UCSD-AML1 (cell line): Measurements from ENCODE around the gene LIMK2.
A peak's percentile ranks its signal among the peaks of the same experiment; 100 is the strongest.
"Not testable (repeated sequence)": the region's sequence is repeated elsewhere in the genome, so short reads cannot be mapped to it uniquely, and the experiment has no call there.

ENCODE experiments used
- DNase-seq: peaks from one replicate; lab custom pipeline; 2025; ENCODE audit not compliant: unreplicated experiment; lab: John Stamatoyannopoulos, UW

The LIMK2 gene

DNA sequence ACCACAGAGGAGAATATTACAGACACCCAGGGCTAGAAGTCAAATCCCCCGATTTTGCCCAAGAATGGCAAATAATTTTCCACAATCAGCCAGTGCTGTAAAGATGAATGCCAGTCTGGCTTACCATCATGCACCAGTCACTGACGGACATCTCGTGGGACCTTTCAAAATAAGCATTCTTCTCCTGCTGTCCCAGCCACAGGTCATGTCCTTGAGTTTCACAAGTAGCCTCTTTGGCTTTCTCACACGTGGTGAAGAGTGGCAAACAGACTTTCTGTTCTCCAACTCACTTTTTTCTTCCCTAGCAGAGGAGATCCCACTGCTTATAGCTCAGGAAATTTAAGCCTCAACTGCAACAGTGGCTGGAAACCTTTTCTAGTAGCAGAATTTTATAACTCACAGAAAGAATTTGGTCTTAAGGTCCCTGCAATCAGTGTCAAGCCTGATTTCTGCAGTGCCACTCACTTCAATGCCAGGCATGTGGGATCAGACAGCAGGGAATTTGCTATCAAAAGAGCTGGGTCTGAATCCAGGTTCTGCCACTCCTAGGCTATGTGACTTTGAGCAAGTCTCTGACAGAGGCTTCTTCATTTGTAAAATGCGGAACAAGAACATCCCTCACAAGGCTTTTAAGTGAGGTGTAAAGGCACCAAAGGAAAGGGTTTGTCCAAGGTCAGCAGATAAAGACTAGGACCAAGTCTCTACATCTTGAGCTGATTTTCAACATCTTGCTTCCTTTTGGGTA lies 76.6 kb downstream of the LIMK2 start:
- DNase-seq = no peak

DNA sequence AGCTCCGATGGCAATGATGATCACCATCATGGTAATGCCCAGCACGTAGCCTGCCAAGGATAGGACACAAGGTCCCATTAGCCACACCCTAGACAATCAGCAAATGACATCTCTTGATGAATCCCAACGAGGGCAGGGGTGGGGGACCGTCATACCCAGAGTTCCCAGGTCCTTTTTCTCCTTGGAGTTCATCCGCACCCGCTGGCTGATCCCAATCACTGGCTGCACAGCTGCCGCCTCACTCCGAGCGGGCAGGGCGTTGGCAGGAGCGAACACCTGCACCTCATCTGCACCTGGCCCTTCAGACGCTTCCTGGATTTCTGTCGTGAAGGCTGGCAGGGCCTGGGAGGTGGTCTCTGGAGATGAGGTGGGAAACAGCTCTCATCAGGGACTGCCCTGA lies 77.2 kb downstream of the LIMK2 start:
- no peak for DNase-seq

GRCh38 chr22:31290494-31291471 lies 78.7 kb downstream of the LIMK2 start:
- peak; percentile 85 for DNase-seq

GRCh38 chr22:31291481-31292235 lies 79.6 kb downstream of the LIMK2 start:
- DNase-seq = no peak

DNA sequence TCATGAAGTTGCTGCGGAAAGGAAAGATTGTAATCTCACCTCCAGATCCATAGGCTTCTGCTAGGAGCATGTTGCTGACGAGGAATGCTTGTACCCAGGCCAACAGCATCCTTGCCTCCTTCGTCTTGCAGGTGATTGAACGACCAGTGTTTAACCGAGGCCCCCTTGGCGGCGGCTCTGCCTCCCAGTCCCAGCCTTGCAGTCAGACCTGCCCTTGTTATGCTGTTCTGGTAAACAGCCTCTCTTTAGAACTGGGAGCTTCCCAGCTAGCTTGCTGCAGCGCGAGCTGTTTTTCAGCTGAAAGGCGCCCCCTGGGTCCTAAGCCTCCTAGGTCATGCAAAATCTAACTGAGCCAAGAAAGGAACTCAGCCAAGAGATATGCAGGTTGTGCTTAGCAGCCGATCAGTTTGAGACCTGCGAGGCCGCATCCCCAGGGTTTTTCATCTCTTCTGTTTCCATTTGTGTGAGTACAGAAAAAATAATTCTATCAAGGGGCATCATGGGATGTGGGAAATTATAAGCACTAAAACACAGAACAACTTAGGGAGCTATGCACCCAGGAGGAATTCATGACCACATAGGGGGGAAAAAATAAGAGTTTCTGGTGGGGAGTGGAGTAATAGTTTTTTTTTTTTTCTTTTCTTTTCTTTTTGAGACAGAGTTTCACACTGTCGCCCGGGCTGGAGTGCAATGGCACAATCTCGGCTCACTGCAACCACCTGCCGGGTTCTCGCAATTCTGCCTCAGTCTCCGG lies 80.3 kb downstream of the LIMK2 start, which contains the start of gene PIK3IP1:
TSS of gene PIK3IP1 (minus strand) at position 253 of the 754 bp plus-strand sequence. CDS start at position 109, 144 bp downstream.
- peak; percentile 74 for DNase-seq

DNA sequence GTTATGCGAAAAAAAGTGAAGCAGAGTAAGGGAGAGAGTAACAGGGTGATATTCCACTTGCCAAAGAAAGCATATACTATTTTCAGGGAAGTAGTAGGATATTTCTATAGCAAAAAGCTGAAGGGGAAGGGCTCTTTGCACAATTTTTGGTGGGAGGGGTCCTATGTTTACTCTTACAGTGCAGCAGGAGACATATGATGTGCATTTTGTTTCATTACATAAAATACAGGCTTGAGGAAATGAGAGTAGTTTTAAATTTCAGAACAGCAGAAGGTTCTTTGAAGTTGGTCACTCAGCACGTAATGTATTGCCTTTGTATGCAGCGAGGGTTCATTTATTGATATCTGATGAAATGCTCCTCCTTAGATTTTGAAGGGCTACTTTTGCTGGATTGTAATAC lies 83.3 kb downstream of the LIMK2 start:
- no peak for DNase-seq

DNA sequence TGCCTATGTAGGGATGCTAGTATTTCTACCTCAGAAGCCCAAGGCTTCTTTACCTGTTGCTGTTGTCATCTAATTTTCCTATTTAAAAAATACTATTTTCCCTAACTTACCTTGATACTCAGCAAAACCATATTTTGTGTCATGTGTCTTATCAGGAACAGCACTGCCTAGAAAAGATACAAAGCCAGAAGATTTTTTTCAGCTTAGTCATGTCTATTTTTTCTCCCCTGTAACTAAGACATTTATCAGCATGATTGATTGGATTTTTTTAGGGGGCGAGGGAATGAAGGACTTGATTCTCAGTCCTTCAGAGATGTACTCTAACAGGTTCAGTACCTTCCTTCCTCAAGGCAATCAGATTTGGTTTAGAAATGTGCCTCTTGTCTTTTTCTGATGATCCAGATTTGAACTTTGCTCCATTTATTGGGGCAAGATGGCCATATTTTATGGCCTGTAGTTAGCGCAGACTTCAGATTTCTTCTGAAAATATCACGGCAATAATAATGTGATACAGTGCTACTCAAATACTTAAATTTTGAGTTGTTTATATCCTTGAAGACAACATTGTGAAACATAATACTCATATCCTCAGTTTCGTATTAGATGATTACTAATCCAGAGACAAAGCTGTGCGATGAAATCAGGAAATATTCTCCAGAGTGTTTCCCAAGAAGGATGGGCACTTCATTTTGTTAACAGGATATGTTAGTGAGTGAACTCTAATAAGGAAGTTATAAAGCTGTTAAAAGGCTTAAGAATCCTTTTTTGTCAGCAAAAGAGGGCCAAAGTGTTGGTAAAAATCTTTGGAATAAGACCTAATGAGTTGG lies 83.9 kb downstream of the LIMK2 start:
- DNase-seq = no peak

DNA sequence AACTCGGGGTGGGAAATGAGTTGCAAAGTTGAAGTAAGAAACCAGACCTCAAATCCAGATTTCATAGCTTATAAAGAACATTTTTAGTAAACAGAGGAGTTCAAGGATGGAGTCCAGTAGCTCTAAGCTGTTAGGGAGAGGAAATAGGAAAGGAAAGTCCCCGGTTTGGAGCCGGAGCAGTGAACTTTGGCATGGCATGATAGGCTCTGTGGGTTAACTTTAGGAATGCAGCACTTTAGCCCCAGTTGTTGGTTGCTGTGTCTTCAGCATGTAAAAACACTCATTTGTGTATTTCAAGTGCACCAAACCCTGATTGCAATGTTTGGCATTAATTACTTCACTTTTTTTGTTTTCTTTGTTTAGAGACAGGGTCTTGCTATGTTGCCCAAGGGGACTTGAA lies 88.8 kb downstream of the LIMK2 start:
- no peak for DNase-seq

- DNase-seq = no peak
Observed at GRCh38 chr22:31302006-31302405, 89.9 kb downstream of the LIMK2 start.

- DNase-seq = no peak
Observed at GRCh38 chr22:31302537-31302936, 90.4 kb downstream of the LIMK2 start.

DNA sequence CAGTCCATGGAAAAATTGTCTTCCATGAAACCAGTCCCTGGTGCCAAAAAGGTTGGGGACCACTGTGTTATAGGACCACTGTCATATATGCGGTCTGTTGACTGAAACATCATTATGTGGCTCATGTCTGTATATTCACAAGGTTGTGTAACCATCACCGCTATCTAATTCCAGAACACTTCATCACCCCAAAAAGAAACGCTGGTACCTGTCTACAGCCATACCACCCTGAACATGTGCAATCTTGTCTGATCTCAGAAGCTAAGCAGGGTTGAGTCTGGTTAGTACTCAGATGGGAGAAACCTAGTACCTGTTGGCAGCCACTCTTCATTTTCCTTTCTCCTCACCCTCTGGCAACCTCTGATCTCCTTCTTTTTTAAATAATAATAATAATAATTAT lies 93.1 kb downstream of the LIMK2 start:
- no peak for DNase-seq

DNA sequence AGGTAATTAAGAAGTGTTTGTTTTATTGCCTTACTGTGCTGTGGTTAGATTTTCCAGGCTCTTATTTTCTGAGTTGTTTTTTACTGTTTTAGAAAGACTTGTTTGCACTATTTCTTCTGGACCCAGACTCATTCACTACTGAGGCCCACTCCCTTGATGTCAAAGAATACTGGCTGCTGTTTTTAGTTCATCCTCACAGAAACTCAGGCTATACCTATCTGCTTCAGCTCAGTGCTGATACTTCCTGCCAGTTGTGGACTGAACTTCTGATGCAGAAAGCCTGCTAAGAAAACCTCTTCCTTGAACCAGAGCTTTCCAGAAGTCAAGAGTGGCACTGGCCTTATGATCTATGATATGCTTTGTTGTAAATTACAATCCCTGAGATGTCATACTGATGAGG lies 96.1 kb downstream of the LIMK2 start:
- no peak for DNase-seq

DNA sequence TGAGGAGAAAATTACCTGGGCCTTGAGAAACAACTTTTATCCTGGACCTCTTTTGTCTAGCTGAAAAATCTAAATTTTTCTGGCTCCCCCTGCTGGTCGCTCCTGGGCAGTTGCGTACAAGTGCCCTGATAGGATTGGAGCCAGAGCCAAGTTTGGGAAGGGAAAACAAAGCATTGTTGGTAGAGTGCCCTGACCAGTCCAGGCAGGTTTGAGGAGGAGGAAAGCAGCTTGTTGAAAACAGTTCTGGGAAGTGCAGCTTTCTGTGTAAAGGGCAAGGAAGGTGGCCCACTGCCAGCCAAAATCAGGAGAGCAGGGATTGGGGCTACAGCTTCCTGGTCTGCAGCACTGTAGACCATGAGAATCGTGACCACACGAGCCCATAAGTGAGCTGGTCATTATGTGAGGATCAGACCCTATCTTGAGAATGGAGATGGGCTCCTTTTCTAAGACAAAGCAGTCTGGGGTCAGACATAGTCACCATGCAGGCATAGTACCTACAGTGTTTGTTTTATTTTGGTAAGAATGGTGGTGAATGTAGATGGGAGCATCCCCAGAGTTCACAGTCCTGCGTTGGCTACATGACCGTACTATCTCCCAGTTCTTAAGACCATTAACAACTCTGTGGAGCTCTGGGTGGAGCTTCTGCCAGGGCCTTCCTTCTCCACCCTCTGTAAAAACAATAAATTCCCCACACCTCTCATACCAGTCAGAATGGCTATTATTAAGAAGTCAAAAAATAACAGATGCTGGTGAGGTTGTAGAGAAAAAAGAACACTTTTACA lies 101.5 kb downstream of the LIMK2 start:
- peak; percentile 42 for DNase-seq

GRCh38 chr22:31314220-31314619 lies 102.1 kb downstream of the LIMK2 start:
- not testable (repeated sequence) for DNase-seq

GRCh38 chr22:31321421-31321820 lies 109.3 kb downstream of the LIMK2 start:
- DNase-seq = no peak

DNA sequence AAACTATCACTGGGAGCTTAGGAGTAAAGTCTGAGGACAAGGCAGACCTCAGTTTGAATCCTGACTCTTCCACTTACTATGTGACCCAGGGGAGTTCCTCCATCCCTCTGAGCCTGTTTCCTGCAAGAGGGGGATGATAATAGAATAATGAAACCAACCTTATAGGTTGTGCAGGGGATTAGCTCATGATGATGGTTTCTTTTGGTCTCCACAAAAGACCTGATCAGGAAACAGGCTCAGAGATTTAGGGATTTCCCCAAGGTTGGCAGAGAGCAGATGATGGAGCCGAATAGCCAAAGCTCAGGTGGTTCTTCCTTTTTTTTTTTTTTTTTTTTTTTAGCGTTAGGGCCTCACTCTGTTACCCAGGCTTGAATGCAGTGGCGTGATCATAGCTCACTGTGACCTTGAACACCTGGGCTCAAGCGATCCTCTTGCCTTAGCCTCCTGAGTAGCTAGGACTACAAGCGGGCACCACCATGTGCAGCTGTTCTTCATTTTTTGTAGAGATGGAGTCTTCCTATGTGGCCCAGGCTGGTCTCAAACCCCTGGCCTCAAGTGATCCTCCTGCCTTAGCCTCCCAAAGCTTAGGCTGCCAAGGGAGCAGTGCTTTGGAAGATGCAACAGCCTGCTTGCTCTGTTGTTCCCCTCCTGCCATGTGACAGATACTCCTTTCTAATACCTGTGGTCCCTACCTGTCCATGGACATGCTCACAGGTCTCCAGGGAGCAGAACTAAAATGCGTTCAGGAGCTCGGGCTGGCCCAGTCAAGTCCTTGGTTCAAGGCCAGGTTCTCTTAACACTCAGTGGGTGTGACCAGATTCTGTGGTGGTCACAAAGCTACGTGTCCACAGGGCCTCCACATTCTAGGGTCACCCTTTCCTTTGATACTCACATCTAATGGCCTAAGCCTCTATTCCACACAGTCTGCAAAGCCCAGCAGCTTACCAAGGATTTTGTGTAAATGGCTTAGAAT lies 111.8 kb downstream of the LIMK2 start:
- no peak for DNase-seq

DNA sequence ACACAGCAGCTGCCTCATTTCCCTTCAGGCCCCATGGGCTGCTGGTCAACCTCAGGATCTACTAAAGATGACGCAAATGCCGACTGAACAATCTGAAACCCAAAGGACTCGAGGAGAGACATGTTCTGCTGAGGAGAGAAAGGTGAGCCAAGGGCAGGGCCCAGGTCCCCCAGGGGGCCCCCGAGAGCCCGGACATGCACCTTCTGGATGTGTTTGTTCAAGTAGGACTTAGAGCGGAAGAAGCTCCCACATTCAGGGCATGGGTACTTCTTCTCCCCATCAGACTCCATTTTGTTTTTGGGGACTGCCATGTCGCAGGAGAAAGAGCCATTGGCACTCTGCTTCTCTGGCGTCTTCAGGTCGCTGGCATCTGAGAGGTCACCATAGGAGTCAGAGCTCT lies 114.8 kb downstream of the LIMK2 start:
- no peak for DNase-seq
